GM21423 (cell line): ENCODE data around the gene HIGD2B.
"Not testable (repeated sequence)": the region's sequence is repeated elsewhere in the genome, so short reads cannot be mapped to it uniquely, and the experiment has no call there.

ENCODE experiments used
- ATAC-seq: cut with Tn5 transposase; IDR thresholded peaks from one replicate; pipeline ENCODE4 v1.9.1; 2021; ENCODE audit warnings: mild to moderate bottlenecking, moderate library complexity; ENCODE audit not compliant: unreplicated experiment

The HIGD2B gene

GRCh38 chr15:72680931-72681330, 5.1 kb downstream of the HIGD2B start:
- ATAC-seq, result no peak

DNA sequence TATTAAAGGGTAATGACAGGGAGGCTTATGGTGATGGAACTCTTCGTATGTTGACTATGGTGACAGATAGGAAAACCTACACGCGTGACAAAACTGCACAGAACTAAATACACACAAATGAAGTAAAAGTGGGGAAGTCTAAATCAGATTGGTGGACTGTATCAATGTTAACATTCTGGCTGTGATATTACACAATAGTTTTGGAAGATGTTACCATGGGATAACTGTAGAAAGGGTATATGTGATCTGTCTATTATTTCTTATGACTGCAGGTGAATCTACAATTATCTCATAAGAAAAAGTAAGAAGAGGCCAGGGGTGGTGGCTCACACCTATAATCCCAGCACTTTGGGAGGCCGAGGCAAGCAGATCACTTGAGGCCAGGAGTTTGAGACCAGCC, 9.1 kb downstream of the HIGD2B start:
- ATAC-seq, result no peak

DNA sequence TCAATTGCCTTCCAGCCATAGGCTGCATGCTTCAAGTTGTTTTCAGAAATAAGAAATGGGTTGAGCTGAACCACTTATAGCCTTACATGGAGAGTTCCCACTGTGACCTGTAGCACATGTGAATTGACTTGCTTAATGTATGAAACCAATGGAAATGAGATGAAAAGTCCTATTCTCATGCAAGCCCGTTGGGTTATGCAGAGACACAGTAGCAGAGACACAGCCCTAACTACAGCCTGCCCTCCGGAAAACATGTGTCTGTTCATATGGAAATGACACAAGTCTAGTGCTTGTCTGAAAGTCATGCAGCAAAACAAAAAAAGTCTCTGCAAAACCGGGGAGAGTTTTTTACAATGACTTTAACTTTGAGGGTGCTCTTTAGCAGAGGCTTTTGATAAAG, 14.5 kb downstream of the HIGD2B start:
- ATAC-seq, result no peak

DNA sequence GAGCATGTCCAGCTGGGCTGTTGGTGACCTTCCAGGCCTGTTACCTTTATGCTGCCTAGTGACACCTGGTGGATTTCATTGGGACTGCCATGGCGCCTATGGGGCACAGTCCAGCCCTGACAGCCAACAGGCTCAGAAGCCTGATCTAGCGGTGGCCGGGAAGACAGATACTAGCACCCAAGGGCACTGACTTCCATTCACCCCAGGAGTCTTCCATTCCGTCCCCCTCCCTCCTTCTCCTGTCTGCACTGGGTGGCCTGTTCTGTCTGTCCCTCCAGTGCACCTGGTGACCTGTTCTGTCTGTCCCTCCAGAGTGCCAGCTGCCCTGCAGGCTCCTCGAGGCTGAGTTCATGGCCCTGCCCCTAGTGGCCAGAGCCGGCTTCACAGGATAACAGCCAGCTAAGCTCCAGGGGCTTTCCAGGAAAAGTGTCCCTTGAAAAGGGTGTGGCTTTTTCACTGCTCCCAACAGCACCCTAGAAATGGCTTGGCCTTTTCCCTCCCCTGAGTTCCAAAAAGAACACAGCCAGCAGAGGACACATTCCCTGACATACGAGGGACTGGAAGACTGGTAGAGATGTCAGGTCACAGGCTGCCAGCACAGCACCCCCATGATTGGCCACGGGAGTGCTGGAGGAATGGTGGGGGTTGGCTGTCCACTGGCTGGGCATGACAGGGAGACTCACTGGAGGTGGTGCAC, 15.2 kb downstream of the HIGD2B start:
- ATAC-seq, result peak; percentile 79

GRCh38 chr15:72669803-72670202, 16.2 kb downstream of the HIGD2B start:
- not testable (repeated sequence) for ATAC-seq

DNA sequence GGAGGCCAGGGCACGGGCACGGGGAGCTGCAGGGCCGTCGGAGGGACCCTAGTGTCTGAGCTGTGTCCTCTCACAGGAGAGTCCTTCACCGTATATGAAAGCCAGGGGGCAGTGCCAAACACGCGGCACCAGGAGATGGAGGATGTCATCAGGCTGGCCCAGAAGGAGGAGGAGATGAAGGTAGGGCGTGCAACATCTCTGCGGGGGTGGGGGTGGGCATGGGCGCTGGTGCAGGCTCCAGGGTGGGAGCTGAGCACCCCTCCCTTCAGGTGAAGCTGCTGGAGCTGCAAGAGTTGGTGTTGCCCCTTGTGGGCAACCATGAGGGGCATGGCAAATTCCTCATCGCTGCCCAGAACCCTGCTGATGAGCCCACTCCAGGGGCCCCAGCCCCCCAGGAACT, 20.3 kb downstream of the HIGD2B start:
- not testable (repeated sequence) for ATAC-seq

DNA sequence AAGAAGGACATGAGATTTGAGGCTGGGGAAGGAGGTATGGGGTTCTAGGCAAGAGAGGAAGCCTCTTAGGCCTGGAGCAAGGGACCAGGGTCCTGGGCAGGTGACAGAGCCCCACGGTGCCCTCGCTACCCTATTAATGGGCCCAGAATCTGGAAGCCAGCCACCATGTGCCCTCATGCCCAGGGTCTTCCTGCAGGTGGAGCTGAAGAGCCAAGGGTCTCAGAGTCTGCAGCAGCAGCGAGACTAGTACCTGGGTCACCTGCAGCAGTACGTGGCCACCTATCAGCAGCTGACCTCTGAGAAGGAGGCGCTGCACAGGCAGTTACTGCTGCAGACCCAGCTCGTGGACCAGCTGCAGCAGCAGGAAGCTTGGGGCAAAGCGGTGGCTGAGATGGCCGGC, 22.1 kb downstream of the HIGD2B start:
- not testable (repeated sequence) for ATAC-seq

DNA sequence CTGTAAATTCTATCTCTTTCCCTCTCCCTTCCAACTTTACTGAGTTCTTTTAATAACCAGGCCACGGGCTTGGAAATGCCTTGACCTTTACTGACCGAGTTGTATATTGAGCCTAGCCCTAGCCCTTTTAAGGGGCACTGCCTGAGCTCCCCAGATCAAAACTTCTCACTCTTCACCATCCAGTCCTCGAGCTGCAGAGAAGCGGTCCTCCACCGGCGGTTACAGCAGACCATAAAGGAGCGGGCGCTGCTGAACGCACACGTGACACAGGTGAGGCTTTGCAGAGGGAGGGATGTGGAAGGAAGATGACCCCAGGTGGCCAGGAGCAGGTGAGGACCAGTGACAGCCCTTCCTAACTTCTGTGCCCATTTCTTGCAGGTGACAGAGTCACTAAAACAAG, 24.9 kb downstream of the HIGD2B start:
- not testable (repeated sequence) for ATAC-seq

- ATAC-seq, result not testable (repeated sequence)
Measured at GRCh38 chr15:72656014-72656413, 30.0 kb downstream of the HIGD2B start.

GRCh38 chr15:72654397-72654796, 31.6 kb downstream of the HIGD2B start, which contains the start of gene GOLGA6B:
TSS of gene GOLGA6B (plus strand) at chr15:72654697. CDS start at chr15:72654738, 41 bp downstream.
- not testable (repeated sequence) for ATAC-seq

DNA sequence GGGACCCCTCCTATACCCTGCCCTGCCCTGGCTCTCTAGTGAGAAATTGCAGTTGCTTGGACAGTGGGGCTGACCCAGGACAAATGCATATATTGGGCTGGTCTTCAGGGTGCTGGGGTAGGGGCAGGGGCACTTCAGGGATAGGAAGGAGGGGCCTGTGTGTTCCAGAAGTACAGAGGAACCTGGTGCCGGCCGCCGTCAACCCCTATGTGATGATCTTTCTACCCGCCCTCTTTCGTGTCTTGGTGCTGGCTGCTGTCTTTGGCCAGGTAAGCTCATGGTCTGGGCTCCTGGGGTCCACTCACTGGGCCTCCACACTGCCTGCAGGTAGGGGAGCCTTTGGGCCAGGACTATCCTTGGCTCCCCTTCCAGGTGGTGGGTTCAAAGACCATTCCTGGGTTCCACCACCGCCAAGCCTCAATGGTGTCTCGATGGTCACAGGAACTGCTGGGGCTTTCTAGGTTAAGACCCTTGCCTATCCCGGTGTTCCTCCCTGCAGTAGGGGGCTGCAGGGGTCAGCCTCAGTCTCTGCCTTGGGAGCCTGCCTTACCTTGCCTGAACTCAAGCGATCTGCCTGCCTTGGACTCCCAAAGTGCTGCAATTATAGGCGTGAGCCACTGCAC, 37.2 kb downstream of the HIGD2B start:
- not testable (repeated sequence) for ATAC-seq

DNA sequence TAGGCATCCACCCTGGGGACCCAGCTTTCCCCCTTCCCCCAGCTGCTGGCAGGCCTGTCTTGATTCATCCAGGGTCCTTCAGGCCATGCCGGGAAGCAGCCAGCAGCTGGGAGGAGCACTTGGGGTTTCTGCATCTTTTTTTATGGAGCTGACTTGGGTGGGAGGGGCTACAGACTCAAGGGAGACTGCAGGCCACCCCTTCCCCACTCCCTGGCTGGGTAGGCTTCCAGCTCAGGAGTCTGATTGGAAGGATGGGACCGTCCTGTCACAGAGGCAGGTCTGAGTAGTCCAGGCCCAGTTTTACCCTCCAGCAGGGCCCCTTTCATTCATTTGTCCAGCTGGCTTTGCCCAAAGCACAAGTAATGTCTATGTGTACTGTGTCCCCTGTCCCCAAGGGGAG, 43.7 kb downstream of the HIGD2B start:
- ATAC-seq, result not testable (repeated sequence)

DNA sequence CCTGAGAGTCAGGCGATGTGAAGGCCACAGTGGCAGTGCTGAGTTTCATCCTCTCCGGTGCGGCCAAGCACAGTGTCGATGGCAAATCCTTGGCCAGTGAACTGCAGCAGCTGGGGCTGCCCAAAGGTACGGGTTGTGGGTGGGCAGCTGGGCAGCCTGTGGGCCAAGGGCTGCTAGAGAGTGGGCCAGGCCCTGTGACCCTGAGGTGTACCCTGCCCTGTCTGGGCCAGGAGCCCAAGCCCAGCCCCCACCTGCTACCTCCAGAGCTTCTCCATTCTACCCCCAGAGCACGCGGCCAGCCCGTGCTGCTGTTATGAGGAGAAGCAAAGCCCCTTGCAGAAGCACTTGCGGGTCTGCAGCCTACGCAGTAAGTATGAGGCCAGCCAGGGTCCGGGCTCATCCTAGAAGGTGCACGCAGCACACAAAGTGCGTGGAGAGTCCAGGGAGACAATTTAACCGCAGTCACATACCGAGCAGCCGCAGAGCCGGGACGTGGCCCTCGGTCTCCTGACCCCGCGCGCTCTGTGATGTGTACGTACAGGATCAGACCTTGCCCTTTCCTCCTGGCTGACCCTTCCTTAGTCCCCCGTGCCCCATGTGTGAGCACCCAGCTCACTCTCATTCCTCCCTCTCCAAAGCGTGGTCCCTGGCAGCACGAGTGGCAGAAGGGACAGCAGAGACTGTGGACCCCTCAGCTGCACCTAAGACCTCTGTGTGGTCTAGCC, 46.1 kb downstream of the HIGD2B start:
- not testable (repeated sequence) for ATAC-seq

GRCh38 chr15:72636519-72637282, 49.3 kb downstream of the HIGD2B start:
- peak; percentile 56 for ATAC-seq

- not testable (repeated sequence) for ATAC-seq
Measured at GRCh38 chr15:72629068-72629570, 56.9 kb downstream of the HIGD2B start.

DNA sequence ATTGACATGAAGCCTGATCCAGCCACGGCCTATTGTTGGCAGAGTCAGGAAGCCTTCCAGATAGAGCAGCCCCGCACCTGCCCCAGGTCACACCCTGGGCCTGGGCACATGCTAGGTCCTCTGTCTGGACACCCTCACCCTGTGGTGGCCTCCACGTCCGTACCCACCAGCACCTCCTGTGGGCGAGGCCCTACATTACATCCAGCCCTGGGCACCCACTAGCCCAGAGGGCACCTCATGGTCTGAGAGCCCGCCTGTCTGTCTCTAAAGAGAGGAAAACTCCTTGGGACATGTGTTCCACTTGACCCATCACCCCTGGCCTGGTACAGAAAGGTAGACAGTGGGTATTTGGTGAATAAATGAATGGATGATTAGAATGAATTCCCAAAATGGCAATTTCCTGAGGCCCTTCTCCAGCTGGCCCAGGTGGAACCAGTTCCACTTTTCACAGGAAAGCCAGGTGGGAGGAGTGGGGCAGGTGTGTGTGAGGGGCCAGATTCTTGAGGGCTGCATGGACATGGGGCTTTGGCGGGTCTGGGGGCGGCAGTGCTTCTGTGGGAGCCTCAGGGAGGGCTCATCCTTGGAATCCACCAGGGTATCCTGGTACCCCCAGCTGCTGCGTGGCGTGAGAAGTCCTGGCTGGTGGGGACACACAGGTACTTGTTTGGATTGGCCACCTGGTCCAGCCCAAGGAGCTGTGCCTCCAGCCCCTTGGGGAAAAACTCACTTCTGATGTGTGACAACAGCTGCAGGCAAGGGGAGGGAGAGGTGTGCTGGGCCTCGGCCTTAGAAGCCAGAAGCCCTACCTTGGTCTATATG, 57.5 kb downstream of the HIGD2B start:
- ATAC-seq, result not testable (repeated sequence)

DNA sequence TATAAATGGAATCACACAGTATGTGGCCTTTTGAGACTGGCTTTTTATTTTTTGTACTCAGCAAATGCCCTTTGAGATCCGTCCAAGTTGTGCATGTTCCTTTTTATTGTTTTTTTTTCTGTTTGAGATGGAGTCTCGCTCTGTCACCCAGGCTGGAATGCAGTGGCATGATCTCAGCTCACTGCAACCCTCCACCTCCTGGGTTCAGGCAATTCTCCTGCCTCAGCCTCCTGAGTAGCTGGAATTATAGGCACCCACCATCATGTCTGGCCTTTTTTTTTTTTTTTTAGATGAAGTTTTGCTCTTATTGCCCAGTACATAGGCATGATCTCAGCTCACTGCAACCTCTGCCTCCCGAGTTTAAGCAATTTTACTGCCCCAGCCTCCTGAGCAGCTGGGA, 59.8 kb downstream of the HIGD2B start:
- ATAC-seq, result not testable (repeated sequence)
